Measurements from ENCODE around the gene GNRH2.
"Not testable (repeated sequence)": the region's sequence is repeated elsewhere in the genome, so short reads cannot be mapped to it uniquely, and the experiment has no call there.

Gene GNRH2

DNA sequence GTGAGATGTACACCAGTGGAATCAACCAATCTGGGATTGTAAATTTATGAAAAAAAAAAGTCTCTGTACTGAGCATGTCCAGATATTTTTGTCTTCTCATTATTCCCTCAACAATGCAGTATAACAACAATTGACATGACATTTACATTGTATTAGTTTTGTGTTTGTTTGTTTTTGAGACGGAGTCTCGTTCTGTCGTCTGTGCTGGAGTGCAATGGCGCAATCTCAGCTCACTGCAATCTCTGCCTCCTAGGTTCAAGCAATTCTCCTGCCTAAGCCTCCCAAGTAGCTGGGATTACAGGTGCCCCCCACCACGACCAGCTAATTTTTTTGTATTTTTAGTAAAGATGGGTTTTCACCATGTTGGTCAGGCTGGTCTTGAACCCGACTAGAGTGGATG lies 31.9 kb downstream of the GNRH2 start:
- DNase-seq = not testable (repeated sequence)

DNA sequence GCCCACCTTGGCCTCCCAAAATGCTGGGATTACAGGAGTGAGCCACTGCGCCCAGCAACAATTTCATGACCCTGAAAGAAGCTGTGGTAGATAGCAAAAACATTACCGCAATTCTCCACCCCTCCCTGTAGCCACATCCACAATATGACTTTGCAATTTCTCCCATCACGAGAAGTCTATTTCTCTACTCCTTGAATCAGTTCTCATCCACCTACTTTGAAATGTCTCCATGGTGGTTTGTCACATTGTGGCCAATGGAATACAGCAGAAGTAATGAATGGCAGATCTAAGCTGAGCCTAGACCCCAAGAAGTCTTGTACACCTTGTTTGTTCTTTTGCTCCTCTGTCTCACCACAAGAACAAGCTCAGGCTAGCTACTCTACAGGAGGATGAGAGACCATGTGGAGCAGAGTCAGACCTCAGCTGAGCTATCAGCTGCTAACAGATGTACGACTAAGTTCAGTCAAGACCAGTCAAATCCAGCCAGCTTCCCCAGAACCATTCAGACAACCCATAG lies 34.3 kb downstream of the GNRH2 start:
- no peak for DNase-seq

DNA sequence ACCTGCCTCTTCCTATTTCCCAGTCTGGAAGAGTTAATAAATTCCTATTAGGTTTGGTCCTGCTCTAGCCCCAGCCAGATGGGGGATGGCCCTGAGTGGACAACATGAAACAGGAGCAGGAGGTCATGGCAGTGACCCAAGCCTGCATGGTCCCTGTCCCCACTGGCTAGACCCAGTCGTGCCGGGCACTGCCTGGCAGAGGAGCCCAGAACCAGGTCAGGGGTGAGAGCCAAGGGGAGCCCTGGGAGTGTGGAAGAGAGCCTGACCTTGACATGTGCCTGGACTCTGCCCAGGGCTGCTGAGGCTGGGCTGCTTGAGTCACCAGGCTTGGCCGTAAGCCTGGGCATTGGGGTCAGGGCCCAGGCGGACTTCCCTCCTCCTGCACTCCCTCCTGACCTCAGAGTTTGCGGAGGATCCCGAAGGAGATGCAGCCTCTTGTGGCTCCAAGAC lies 37.5 kb downstream of the GNRH2 start:
- no peak for DNase-seq

DNA sequence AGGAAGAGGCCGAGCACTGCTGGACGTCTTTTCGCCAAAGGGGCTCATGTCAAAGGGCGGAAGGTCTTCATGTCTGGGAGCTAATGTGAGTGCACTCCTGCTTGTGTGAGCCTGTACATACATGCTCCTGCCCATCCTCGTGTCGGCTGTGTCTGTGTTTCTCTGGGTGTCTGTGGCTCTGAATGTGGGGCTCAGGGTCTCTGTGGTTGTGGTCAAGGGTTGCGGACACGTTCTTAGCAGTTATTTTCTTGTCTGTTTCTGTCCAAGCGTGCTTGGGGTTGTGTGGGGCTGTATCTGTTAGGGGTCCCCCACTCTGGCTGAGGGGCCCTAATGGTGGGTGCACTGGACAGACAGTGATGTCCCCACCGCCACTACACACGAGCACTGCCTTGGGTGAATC lies 38.2 kb downstream of the GNRH2 start:
- DNase-seq = no peak

DNA sequence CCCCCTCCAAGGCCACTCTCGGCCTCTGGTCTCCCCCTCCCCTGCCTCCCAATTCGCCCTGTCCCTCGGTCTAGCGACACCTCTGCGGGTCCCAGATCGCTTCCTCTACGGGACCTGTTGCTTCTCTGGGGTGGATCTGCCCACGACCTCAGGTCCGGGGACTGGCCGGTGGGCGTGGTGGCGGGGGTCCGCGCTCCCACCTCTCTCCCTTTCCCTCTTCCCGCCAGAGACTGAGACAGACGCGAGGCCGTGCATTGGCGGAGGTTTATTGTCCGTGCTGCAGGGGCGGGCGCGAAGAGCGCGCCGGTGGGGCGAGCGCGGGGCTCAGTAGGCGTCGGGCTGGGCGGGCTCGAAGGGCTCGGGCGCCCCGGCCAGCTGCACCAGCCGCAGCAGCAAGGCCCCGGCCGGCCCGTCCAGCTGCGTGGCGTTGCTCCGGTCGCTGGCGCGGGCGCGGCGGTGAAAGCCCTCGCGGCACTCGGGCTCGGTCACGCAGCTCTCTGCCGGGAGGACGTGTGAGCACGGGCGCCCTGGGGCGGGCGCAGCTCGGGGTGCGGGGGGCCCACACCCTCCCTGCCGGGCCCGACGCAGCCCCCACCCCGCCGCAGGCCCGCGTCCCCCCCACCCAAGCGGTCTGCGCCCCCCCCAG lies 39.0 kb downstream of the GNRH2 start:
- DNase-seq = no peak

DNA sequence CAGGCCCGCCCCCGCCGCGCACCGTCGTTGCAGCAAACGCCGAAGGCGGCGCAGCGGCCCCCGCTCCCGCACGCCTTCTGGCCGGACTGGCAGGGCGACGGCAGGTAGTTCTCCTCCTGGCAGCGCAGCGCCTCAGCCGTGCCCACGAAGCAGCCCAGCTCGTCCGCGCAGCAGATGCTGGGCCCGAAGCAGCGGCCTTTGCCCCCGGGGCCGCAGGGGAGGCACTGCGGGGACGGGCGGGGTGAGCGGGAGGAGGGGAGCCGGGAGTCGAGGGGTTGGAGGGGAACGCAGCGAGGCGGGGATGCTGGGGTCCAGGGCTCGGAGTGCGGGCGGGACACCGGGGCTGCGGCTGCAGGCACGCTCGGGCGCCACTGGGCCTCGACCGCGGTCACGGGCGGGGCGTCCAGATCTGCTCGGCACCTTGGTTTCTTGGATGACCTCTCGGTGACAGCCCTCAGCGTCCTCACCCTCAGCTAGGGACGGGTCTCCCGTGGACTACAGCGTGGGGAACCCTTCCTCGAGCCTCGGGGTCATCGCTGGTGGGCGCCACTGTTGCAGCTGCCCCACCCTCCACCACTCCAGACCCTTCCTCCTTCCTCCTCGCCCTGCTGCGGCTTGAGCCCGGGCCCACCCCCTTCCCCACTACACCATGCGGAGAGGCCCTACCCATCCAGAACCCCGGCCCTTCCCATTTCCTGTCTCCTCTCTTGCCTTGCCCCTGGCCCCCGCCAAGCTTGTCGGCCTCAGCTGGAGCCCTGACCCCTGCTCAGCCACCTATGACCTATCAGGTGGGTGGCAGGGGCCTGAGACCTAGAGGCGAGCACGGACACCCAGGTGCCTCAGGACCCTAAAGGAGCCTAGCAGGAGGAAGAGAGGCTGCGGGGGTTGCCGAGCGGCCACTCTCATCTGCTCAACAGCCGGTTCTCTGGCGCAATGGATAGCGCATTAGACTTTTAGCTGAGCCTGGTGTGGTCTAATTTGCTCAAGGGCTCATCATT lies 39.8 kb downstream of the GNRH2 start:
- DNase-seq = no peak

DNA sequence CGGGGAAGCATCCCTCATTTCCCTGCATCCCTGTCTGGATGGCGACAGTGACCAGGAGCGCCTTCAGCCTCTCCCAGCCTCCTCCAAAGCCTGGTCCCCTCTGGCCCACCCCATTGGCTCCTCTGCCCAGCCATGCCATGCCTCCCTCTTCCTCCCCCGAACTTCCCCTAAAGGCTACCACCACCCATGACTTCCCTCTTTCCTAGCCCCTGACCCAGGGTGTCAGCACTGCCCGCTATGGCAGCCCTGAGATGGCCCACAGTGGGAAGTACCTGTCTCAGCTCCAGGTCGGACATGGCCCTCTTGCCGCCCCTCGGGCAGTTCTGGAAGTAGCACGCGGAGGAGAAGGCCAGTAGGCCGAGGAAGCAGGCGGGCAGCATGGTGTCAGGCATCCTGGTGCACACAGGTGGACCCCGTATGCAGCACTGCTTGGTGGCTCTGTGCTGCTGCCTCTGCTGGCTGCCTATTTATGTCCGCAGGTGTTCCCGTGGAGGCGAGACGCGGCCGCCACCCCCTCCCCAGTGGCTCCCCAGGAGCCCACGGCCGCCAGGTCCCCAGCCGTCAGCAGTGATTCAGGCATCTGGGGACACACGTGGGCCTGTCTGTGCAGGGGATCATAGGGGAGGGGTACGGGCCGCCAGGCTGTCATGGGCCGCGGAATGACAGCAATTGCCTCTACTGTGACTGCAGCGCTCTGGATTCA lies 41.0 kb downstream of the GNRH2 start, which contains the start of gene AVP:
TSS of gene AVP (minus strand) at position 442 of the 703 bp plus-strand sequence. CDS start at position 392, 50 bp downstream.
- DNase-seq = no peak

DNA sequence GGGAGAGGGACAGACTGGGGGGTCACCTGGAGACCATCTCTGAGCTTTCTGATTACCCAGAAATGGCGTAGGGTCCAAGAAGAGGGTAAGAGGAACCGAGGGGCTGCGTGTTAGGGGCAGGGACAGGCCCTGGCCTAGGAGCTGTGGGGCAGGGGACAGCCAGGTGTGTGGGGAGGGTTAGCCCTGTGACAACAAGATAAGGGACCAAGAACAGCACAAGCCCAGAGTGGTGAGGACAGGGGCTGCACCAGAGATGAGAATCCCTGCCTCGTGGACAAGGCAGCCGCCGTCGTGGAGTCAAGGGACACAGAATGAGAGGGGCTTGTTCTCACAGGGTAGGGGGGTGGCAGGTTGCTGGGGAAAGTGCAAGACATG lies 41.6 kb downstream of the GNRH2 start:
- DNase-seq = no peak

DNA sequence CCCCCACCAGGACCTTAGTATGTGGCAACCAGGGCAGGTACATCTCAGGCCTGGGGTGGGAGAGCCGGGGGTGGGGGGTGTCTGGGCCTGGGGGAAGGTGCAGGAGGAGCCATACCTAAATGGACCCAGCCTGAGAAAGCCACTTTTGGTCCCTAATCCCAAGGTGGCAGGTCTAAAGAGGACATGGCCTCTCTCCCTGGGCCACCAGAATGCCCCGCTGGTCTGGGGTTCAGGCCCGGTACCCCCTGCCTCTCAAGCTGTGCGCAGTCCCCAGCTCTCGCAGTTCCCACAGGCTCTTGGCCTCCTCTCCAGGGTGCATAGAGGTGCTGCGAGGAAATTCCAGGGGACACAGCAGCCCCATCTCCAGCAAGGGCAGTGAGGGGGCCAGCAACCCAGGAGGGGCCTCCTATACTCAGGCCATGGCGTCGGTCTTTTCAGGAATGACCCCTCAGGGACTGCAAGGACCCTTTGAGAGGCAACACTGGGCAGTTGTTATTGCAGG lies 42.2 kb downstream of the GNRH2 start:
- no peak for DNase-seq

DNA sequence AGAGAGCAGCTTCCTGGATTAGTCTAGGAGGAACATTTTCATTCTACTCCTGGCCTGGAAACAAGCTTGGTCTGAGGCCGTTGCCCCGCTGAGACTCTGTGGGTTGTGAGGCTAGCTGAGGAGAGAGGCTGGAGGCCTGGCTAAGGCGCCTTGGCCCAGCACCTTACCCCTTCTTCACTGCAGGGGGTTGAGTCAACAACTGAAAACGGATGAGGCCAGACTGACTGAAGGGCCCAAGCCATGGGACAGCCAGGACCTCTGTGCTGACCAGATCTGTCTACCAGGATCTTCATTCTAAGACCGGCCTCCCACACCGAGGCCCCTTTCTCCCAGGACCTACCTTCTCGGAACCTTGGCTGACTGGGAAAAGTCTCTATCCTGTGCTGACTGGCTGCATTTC lies 44.6 kb downstream of the GNRH2 start:
- DNase-seq = no peak

DNA sequence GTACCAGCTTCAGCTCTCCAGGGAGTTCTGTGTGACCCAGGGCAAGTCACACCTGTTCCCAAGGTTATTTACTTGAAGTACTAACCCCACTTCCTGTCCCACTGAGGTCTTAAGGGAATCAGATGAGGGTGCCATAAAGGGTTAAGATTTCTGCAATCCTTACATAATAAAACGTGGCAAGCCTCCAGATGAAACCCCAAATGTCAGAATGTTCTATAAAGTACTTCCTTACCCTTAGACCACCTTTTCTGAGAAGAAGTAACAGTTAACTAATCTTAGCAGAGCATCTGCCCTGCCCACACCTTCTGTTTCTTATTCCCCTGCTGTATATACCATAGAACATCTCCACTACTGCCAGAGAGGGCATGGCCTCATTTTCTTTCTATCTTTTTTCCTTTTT lies 47.1 kb downstream of the GNRH2 start:
- DNase-seq = no peak

DNA sequence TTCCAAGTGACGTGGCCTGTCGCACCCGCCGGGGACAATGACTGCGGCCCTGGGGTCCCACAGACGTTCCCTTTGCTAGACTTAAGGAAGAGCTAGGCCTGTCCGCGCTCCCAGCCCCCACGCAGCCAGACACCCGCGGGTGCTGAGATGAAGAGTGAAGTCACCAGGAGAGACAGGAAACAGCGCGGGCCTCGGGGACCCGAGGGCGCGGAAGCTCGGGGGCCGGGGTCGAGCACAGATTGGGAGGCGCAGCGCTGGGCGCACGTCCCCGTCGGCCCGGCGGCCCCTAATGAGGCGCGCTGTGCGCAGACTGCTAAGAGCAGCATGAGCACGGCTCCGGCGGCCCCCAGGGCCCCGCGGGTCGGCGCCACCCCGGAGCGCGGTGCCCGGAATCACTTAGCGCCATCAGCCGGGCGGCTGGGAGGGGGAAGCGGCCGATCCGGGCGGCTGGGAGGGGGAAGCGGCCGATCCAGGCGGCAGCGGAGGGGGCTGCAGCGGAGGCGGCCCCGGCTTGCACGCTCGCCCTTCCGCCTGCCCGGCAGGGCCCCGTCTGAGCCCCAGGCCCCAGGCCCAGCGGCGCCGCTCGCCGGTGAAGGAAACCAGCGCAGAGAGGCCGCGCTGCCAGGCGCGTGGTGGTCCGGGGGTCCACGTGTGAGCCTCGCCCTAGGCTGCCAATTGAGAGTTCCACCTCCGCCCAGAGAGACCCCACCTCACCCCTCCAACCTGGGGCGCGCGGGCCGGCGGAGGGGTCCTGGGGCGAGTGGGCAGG lies 49.4 kb downstream of the GNRH2 start:
- peak; percentile 33 for DNase-seq

DNA sequence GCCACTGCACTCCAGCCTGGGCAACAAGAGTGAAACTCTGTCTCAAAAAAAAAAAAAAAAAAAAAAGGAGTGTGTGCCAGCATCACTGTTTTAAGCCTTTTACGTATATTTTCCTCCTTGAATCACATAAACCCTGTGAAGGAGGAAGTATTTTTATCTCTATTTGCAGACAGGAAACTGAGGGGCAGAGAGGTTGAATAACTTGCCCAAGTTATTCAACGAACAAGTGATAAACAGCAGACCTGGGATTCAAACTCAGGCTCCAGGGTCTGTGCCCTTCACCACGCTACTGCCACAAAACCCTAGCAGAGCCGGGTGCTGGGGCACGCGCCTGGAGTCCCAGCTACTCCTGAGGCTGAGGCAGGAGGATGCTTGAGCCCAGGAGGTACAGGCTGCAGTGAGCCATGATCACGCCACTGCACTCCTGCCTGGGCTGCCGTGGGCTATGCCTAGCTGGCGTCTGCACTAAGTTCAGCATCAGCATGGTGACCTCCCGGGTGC lies 50.5 kb downstream of the GNRH2 start:
- no peak for DNase-seq

DNA sequence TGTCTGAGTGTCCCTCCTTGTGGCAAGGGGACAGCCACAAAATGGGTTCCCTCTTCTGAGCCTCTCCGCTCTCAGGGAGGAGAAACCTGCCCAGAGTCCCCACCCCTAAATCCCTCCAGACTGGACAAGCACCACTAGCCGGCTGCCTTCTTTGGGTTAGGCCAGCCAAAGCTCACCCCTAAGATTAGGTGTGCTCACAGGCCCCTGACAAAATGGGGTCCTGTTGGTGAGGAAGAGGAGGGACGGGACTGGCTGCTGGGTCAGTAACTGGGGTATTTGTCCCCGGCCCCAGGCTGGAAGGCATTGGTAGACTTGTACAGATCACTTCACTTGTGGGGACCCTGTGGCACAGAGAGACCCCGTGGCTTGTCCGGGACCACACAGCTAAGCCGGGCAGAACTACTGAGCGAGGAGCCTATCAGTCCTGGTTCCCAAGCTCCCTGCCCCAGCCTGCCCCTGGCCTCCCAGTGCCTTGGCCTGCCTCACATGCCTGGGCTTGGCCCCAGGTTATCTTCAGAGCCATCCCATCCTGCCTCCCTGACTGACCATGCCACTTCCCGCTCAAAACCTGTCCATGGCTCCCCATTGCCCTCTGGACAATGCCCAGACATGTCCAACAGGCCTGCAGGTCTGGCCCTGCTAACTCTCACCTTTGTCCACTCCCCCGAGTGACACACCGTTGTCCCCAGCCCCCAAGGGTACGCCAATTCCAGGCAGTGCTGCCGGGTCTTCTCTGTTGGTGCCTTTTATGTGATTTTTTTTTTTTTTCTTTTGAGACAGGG lies 51.6 kb downstream of the GNRH2 start:
- DNase-seq = no peak
